ENCODE data around the gene ADNP2.

ADNP2 gene

GRCh38 chr18:80145196-80145804 is 36.2 kb downstream of the ADNP2 start:
- in situ Hi-C loops (cut with MboI; ENCODE audit: low sequenced_read_pairs, unreplicated experiment), result no loop called here
- DNase-seq (ENCODE audit: low spot score), result no peak
- no peak for TF ChIP-seq CTCF (IDR thresholded peaks at IDR 0.05; ENCODE audit: borderline replicate concordance, control extremely low read depth, extremely low read depth, insufficient read depth, missing control alignments)

- DNase-seq (ENCODE audit: low spot score), result no peak
- no peak for TF ChIP-seq CTCF (IDR thresholded peaks at IDR 0.05; ENCODE audit: borderline replicate concordance, control extremely low read depth, extremely low read depth, insufficient read depth, missing control alignments)
- in situ Hi-C loops (cut with MboI; ENCODE audit: low sequenced_read_pairs, unreplicated experiment), result no loop called here
Observed at GRCh38 chr18:80147037-80147417, 38.0 kb downstream of the ADNP2 start.

DNA sequence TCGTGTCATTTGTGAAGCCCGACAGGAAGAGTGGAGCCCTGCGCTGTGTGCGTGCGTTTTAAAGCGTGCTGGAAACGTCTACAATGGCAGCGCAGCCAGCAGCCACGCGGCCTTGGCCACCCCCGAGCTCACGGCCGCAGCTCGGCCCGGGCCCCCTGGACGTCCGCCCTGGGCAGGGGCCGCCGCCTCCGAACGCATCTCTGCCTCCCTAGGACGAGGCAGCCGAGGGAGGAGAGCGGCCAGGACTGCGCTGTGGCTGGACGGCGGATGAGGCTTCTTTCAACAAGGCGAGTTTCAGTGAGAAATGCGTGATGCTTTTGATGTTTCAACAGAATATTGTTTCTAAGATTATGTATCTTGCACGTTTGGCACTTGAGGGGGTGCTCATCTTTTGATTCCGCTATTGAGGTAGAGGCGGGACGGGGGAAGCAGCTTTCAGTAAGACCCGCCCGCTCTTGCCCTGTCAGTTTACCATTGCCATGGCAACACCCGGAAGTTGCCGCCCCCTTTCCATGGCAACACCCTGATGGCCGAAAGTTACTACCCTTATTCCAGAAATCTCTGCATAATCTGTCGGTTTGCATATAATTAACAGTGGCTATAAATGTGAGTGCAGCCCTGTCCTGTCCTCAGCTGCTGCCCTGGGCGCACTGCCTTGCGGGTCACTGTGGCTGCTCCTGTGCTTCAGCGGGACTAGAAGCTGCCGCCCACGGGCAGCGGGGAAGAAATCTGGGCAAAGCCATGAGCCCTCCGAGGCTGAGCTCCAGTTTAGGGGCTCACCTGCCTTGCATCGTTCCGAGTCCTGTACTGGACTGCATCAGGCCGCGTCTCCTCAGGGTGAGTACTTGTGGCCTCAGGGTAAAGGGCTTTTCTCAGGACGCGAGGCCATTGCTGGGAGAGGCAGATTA is 38.6 kb downstream of the ADNP2 start:
- peak; percentile 85 for DNase-seq (ENCODE audit: low spot score)
- TF ChIP-seq CTCF (IDR thresholded peaks at IDR 0.05; ENCODE audit: borderline replicate concordance, control extremely low read depth, extremely low read depth, insufficient read depth, missing control alignments), result no peak
- in situ Hi-C loops (cut with MboI; ENCODE audit: low sequenced_read_pairs, unreplicated experiment), result no loop called here

GRCh38 chr18:80148326-80149199 is 39.5 kb downstream of the ADNP2 start:
- no peak for TF ChIP-seq CTCF (IDR thresholded peaks at IDR 0.05; ENCODE audit: borderline replicate concordance, control extremely low read depth, extremely low read depth, insufficient read depth, missing control alignments)
- in situ Hi-C loops (cut with MboI; ENCODE audit: low sequenced_read_pairs, unreplicated experiment), result no loop called here
- no peak for DNase-seq (ENCODE audit: low spot score)

DNA sequence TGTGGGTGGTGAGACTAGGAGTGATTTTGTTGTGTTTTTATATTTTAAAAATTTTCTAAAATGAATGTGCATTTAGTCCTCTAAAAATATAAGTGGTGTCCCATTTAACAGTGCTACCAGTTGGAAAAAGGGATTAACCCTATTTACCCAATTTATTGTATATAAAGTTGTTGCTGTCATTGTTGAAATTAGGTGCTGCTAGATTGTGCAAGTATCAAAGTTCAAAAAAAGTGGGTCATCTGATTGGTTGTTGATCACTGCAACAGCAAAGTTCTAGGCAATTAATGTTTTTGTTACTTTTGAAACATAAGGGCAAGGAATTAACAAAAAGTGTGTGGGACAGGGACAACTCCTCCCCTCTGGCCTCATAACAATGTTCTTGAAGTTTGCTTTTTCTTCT is 40.6 kb downstream of the ADNP2 start:
- DNase-seq (ENCODE audit: low spot score), result no peak
- in situ Hi-C loops (cut with MboI; ENCODE audit: low sequenced_read_pairs, unreplicated experiment), result no loop called here
- no peak for TF ChIP-seq CTCF (IDR thresholded peaks at IDR 0.05; ENCODE audit: borderline replicate concordance, control extremely low read depth, extremely low read depth, insufficient read depth, missing control alignments)

DNA sequence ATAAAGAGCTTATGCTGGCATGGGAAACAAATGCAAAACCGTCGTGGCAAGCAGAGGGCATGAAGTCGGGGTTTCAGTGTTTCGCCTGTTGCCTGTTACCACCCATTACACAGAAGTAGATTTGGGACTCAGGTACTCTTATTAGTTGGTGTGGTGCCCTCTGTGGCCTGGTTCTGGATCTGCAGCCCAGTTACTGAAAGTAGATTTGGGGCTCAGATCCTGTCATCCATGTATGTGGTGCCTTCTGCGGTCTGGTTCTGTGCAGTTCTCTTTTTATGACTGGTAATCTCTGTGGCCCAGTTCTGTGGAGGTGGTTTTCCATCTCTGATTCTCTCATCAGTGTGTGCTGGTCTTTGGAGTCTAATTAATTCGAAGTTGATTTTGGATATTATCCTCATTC is 45.2 kb downstream of the ADNP2 start:
- peak; percentile 19 for TF ChIP-seq CTCF (IDR thresholded peaks at IDR 0.05; ENCODE audit: borderline replicate concordance, control extremely low read depth, extremely low read depth, insufficient read depth, missing control alignments)
- no peak for DNase-seq (ENCODE audit: low spot score)
- in situ Hi-C loops (cut with MboI; ENCODE audit: low sequenced_read_pairs, unreplicated experiment), result no loop called here
